CD4-positive, alpha-beta T cell treated with Interleukin-6 for 4 hours (primary cell): ENCODE data around the gene ZNF529.
A peak's percentile ranks its signal among the peaks of the same experiment; 100 is the strongest.
"Not testable (repeated sequence)": the region's sequence is repeated elsewhere in the genome, so short reads cannot be mapped to it uniquely, and the experiment has no call there.

Source experiments
- DNase-seq: peaks from one replicate; pipeline ENCODE4 v3.0.0-alpha.2; 2020; ENCODE audit warnings: mixed read lengths

ZNF529 gene

DNA sequence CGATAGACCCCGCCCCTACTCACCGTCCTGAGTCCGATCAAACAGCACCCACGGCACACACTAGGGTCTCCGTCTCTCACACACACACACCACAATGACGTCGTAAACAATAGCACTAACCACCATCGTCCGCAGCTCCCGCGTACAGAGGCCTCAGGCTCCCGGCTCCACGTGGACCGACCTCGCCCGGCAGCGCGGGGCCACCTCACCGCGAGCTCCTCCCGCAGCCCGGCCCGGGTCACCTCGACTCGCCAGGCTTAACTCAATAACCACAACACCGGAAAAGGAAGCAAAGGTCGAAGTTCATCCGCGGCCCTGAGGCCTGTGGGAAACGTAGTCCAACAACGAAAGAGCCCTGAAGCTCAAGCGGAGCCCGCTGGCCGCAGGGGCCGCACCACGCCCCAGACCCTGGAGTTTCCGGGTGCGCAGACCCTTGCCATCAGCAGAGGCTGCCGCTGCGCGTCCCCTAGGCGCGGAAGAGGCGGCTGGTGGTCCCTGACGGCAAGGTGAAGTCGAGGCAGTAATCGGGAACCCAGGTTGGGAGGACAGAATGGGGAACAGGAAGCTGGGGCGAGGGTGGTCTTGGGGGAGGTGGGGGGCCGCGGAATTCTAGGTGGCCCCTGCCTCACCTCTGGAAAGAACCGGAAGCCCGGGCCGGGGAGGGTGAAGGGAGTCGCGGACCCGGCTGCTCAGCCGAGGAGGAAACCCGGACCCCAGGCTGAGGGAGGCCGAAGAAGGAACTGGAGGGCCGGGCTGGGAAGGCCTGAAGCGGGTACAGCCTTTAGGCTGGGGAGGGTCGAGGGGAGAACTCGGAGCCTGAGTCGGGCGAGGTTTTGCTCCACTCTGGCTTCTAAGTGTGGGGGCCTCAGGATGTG lies at the start of gene ZNF529:
Gene ZNF529 (minus strand): TSS at position 273 of the 875 bp plus-strand sequence. CDS start 946 bp downstream, outside the sequence.
- peak; percentile 81 for DNase-seq

DNA sequence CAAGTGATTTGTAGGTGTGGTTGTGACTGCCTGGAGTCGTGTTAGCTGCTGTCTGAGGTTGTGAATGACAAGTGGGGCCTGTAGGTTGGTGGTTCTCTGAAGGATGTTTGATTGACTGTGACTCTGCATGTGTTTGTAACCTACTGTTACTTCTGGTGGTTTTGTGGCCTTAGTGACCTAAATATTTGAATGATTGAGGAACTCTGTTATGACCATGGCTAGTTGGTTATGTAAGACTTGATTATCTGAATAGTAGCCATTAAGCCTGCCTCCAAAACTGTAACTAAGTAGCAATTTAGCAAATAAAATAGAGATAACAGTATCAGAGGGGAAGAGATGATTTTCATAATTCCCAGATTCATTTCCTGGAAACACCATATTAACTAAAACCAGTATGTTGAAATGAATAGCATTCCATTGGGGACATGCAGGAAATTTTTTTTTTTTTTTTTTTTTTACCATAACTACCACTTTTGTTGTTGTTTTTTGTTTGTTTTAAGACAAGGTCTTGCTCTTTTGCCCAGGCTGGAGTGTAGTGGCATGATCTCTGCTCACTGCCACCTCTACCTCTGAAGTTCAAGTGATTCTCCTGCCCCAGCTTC lies 32.9 kb upstream of the ZNF529 start:
- no peak for DNase-seq

DNA sequence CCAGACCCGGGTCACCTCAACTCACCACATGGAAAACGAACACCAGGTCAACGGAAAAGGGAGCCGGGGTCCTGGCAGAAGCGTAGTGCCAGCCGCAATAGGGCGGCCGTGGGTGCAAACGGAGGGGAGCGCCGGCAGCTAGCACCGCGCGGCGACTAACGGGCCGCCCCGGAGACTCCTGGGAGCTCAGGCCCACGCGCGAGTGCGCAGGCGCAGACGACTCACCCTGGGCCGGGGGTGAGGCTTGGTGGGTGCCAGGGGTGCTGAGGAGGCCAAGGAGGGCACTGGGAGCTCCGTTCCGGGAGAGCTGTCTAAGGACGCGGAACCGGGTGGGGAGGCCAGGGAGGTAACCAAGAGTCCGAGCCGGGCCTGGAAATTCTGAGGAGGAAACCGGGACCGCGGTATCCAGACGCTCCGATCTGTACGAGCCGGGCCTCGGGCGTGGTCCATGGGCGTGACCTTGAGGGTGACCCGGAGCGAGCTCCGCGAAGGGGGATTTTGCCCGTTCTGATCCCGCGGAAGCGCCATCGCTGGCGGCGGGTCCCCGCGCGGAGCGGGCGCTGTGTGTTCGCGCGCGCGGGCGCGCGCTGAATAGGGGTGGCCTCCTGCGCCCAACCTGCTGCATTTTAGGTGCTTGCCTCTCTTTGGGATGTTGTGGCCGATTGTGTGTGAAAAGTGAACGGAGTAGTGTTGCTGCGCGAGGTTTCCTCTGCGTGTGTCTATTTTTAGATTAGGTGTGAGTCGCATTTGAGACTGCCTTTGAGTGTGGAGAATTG lies 32.2 kb upstream of the ZNF529 start, which contains the start of gene ZNF382:
Gene ZNF382 (plus strand): TSS at position 213 of the 776 bp plus-strand sequence. CDS start 4,602 bp downstream, outside the sequence.
- peak; percentile 92 for DNase-seq

DNA sequence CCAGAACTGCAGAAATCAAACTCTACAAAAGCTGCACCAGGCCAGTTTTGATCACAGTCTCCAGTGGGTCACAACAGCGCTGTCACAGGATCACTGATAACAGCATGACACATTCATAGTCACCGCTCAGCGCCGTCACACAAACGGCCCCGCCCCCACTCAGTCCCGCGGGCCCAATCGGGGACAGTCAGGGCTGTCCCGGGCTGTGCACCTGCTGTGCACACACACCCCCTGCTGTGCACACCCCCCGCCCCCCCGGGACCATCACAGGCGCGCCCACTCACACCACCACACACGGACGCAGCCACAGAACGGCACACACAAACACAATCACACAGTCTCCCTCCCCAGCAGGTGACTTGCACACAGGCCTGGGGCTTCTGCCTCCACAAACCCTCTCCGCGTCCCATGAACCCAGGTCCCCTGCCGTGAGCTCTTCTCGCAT lies 31.6 kb upstream of the ZNF529 start:
- peak; percentile 89 for DNase-seq

DNA sequence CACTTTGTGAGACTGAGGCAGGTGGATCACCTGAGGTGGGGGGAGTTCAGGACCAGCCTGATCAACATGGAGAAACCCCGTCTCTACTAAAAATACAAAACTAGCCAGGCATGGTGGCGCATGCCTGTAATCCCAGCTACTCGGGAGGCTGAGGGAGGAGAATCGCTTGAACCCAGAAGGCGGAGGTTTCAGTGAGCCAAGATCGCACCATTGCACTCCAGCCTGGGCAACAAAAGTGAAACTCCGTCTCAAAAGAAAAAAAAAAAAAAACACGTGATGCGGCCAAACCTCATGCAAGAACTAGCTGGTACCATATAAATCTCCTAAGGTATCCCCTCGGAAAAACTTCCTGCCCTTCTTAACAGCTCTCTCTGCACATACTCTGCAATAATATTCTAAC lies 29.6 kb upstream of the ZNF529 start:
- DNase-seq = not testable (repeated sequence)

DNA sequence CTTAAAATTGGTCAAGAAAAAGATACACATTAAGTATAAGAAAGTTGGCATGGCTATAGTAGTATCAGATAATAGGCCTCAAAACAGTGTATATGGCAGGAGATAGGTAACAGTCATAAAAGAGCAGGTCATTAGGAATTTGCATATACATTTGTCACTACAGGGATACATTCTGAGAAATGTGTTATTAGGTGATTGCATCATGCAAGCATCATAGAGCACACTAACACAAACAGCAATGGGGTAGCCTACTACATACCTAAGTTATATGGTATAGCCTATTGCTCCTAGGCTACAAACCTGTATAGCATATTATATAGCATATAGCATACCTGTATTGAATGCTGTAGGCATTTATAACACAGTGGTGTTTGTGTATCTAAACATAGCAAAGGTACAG lies 6.2 kb upstream of the ZNF529 start:
- no peak for DNase-seq

DNA sequence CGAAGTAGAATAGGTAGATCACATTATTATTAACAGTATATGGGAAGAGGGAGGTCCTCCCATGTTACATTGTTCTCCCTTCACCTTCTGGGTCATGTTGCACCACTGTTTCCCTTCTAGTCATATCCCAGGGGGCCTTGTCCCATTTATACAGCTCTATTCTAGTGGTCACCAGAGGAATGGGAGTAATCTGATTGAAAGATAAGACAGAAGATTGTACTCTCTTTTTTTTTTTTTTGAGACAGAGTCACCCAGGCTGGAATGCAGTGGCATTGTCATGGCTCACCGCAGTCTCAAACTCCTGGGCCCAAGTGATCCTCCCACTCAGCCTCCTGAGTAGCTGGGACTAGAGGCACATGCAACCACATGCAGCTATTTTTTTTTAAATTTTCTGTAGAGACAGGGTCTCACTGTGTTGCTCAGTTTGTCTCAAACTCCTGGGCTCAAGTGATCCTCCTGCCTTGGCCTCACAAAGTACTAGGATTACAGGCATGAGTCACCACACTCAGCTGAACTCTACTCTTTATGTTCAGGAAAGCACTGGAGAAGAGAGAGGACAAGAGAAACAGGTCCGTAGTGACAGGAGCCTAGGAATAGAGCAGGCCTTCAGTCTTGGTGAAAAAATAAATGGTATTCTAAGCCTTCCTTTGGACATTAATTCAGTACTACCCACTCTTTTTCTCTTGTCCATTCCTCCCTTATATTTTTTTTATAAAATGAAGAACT lies 4.3 kb upstream of the ZNF529 start:
- DNase-seq = no peak

DNA sequence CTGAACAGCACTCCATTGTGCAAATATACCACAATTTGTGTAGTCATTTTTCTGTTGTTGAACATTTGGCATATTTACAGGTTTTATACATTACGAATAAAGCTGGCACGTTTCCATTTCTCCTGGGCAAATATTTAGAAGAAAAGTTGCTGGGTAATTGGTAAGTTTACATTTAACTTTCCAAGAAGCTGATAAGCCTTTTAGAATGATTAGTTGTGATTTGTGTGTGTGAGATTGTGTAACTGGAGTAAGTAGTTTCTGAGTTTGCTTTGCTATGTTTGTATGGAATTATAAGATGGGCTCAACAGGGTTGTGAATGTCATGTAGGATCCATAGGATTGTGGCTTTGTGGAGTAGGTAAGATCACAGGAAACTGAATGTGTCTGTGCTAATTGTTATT lies 1.6 kb upstream of the ZNF529 start:
- DNase-seq = no peak

DNA sequence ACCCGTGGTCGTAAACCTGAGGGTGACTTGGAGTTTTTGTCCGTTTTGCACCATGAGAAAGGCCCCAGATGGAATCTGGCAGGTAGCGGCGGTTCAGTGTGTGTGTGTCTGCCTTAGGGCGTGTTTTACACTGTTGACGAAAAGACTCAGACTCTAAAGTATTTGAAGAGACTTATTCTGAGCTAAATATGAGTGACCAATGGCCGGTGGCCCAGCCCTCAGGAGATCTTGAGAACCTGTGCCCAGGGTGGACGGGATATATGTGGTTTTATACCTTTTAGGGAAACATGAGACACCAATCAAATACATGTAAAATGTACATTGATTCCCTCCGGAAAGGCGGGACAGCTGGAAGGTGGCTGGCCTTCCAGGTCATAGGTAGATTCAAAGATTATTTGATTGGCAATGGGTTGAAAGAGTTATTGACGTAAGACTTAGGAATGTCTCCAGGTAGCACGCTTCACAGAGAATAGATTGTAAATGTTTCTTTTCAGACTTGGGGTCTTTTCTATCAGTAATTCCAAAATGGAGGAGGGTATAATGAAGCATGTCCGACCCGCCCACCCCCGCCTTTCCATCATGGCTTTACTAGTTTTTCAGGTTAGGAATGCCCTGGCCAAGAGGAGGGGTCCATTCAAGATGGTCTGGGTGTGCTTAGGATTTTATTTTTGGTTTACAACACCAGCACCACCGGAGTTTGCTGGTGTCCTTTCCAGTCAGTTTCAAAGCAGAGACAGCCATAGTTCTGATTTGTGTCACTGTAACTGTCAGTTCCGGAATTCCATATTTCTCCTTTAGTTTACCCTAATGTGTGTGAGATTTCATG lies 1.0 kb upstream of the ZNF529 start:
- DNase-seq = no peak

DNA sequence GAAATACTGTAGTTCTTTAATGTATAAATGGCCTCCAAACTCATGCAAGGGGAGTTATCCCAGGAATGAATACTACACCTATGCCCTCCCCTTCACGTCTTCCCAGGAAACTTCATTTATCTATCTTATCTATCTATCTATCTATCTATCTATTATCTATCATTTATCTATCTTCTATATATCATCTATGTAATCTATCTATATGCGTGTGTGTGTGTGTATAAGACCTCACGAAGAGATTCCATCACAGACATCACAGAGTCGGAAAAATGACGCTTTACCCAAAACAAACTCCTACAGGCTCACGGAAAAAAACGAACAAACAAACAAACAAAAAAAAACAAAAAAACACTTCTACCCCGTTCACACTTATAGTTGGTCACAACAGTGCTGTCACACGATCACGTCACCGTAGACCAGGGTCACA lies 486 bp downstream of the ZNF529 start:
- no peak for DNase-seq

DNA sequence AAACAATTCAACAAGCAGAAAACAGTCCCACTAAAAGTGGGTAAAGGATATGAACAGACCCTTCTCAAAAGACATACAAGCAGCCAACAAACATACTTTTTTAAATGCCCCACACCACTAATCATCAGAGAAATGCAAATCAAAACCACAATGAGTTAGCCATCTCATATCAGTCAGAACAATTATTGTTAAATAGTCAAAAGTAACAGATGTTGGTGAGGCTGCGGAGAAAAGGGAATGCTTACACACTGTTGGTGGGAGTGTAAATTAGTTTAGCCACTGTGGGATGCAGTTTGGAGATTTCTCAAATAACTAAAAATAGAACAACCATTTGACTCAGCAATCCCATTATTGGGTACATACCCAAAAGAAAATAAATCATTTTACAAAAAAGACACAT lies 8.7 kb downstream of the ZNF529 start:
- DNase-seq = no peak

DNA sequence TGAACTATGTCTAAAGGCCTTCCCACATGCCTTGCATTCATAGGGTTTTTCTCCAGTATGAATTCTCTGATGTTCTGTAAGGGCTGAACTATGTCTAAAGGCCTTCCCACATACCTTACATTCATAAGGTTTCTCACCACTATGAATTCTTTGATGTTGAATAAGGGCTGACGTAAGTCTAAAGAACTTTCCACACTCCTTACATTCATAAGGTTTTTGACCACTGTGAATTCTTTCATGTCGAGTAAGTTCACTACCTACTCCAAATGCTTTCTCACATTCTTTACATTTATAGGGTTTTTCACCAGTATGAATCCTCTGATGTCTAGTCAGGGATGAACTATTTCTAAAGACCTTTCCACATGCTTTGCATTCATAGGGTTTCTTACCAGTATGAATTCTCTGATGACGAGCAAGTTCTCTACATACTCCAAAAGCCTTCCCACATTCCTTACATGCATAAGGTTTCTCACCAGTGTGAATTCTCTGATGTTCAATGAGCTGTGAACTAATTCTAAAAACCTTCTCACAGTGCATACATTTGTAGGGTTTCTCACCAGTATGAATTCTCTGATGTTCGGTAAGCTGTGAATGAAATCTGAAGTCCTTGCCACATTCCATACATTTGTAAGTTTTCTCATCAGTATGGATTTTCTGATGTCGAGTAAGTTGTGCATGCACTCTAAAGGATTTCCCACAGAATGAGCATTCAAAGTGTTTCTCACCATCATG lies 25.9 kb downstream of the ZNF529 start:
- DNase-seq = no peak

DNA sequence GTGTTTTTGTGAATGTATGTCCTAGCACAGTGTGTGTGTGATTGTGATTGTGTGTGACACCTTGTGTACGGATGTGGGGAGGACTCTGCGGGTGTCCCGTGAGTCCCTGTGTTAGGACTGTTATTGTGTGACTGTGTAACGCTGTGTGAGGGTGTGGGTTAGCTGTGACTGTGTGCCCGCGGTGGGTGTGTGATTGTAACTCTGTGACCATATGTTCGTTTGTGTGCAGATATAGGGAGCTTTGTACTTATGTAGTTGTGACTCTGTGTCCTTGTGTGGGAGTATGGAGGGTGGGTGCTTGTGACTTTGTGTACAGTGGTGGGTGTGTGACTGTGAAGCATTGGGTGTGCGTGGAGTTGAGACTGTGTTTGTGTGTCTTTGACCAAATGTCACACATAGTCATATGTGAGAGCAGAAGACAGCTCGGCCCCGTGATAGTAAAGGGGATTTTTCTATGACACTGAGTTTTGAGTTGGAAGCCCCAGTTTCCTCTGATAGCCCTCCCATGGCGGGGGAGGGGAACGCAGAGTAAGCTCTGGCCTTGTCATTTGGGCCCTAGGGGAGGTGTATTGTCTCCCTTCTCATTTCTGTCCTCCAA lies 44.1 kb downstream of the ZNF529 start:
- DNase-seq = peak; percentile 2

DNA sequence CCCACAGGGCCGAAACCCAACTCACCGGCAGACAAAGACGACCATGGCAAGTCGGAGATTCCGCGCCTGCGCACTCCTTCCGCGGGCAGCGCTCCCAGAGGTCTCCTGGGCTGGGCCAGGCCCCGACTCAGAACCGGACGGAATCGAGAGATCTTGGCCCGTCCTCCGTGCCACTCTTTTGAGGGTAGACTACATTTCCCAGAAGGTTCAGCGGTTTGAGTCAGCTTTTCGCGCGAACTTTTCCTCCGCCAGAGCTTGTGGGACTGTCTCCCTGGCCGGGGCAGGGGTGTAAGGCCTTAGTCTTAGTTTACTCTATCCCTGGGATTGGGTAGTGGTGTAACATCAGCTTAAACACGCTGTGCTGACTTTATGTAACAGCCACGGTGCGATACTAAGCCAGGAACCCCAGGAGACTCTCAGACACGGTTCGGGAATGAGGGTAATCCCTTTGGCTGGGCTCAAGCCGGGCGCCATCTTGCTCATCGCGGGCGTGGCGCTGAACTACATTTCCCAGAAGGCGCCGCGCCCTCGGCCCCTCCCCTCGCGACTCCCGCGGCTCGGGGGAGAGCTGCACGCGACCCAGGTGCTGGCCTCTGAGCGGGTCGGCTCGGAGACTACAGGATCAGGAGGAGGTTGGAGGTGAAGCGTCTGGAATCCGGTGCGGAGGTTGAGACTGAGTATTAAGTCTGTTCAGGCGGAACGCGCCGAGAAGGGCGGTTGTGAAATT lies 44.7 kb downstream of the ZNF529 start, which contains the start of gene ZNF260:
Gene ZNF260 (minus strand): TSS at position 78 of the 727 bp plus-strand sequence. CDS start 13,033 bp downstream, outside the sequence.
- peak; percentile 94 for DNase-seq

DNA sequence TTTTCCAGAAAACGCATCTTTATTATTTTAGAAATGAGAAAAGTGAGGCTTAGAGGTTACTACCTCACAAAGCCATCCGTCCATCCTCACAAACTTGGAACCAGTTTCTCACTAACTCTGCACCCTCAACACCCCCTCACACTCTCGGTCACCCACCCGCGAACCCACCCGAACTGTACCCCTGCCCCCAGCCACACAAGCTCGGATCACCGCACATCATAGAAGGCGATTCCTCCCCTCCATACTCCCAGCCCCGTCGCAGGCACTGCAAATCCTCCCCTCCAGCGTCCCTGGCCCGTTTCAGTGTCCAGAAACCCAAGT lies 45.3 kb downstream of the ZNF529 start:
- no peak for DNase-seq

DNA sequence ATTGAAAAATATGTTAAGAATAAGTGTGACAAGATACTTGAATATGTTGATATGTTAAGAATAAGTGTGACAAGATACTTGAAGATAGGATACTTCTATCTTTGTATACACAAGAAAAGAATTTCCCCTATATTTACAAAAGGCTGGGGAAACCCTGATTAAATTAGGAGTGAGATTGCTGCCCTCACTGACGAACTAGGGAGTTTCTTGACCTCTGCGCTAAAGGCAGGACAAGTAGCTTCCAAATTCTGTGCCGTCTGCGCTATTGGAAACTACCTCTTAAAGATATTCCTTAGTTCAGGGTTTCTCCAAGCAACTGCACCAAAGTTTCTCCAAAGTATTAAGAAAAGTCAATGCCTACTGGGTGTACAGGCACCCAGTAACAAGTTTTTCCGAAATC lies 45.8 kb downstream of the ZNF529 start:
- no peak for DNase-seq

DNA sequence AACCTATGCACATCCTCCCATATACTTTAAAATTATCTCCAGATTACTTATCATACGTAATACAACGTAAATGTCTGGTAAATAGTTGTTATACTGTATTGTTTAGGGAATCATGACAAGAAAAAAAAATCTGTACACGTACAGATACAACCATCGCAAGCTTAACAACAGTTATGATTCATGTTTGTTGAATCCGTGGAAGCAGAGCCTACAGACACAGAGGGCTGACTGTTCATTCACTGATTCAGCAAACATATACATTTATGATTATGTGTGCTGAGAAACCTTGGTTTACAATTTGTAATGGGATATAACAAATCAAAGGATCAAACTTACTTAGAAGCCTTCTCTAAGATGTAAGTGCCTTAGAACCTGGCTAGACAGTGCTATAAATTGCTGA lies 46.5 kb downstream of the ZNF529 start:
- no peak for DNase-seq

DNA sequence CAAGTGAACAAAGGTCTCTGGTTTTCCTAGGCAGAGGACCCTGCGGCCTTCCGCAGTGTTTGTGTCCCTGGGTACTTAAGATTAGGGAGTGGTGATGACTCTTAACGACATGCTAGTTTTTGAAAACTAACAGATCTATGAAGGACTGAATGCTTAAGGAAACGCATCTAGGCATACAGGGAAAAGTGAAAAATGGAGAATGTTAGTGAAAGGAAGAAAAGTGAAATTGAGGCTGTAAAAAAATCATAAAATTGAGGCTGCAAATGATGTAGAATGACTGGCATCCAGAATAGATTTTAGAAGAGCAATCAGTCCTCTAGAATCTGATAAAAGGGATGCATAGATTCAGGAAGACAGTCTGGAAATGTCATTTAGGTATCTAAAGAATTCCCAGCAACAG lies 48.5 kb downstream of the ZNF529 start:
- DNase-seq = no peak

DNA sequence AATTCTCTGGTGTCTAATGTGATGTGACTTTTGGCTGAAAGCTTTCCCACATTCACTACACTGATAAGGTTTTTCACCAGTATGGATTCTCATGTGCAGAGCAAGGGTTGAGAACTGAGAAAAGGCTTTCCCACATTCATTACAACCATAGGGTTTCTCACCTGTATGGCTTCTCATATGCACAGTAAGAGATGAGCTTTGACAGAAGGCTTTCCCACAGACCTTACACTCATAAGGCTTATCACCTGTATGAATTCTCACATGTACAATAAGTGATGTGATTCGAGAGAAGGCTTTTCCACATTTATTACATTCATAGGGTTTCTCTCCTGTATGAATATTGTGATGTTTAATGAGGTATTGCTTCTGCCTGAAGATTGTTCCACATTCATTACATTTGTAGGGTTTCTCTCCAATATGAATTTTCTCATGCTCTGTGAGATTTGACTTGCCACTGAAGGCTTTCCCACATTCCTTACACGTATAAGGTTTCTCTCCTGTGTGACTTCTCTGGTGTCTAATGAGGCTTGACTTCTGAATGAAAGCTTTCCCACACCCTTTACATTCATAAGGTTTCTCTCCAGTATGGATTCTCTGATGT lies 59.0 kb downstream of the ZNF529 start:
- DNase-seq = no peak
